ENCODE measurements around the gene MRPL34.

DNA sequence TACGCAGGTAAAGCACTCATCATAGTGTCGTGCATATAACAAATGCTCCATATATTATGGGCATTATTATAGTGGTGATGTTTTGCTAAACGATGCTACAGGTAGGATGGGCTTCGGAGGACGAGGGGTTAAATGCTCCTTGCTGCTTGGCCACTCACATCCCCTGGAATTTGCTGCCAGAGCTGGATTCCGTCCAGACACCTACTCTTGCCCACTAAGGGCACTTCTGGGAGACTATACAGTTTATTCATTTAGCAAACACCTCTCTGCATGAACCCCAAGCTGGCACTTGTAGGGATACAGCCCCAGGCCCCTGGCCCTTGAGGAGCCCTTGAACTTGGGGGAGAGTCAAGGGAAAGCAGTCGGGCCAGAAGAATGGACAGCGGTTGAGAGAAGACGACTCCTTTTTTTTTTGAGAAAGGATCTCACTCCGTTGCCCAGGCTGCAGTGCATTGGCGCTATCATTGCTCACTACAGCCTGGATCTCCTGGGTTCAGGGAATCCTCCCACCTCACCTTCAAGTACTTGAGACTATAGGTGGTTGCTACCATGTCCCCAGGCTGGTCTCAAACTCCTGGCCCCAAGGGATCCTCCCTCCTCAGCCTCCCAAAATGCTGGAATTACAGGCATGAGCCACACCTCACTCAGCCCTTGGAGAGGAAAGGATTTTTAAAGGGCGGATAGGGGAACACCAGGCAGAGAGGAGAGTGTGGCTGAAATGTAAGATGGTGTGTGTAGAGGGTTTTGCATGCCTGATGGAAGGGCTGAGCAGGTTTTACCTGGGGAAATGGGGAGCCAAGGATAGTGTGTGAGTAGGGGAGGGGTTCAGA, 1.1 kb upstream of the MRPL34 start:
- TF ChIP-seq, protein P1, sequence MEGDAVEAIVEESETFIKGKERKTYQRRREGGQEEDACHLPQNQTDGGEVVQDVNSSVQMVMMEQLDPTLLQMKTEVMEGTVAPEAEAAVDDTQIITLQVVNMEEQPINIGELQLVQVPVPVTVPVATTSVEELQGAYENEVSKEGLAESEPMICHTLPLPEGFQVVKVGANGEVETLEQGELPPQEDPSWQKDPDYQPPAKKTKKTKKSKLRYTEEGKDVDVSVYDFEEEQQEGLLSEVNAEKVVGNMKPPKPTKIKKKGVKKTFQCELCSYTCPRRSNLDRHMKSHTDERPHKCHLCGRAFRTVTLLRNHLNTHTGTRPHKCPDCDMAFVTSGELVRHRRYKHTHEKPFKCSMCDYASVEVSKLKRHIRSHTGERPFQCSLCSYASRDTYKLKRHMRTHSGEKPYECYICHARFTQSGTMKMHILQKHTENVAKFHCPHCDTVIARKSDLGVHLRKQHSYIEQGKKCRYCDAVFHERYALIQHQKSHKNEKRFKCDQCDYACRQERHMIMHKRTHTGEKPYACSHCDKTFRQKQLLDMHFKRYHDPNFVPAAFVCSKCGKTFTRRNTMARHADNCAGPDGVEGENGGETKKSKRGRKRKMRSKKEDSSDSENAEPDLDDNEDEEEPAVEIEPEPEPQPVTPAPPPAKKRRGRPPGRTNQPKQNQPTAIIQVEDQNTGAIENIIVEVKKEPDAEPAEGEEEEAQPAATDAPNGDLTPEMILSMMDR (conservative IDR thresholded peaks at IDR 0.05 in 1 of 2, IDR thresholded peaks at IDR 0.05 in 1 of 2; ENCODE audit: extremely low read depth in 1 of 2, insufficient read depth in 1 of 2, low read depth in 1 of 2, low read length in 2 of 2): no peak
- no peak for TF ChIP-seq EZH2 (IDR thresholded peaks at IDR 0.05; ENCODE audit: borderline replicate concordance, low read length)

Data from mammary epithelial cell (primary cell).